ENCODE results near the gene TXNDC16.

- TF ChIP-seq CTCF (optimal IDR thresholded peaks at IDR 0.05 in 1 of 3, IDR thresholded peaks at IDR 0.05 in 1 of 3, conservative IDR thresholded peaks at IDR 0.05 in 1 of 3; ENCODE audit: extremely low read depth in 1 of 3, insufficient read depth in 2 of 3, low read length in 3 of 3) (no peak), EZH2 (IDR thresholded peaks at IDR 0.05; ENCODE audit: low read length) (no peak)
Measured at GRCh38 chr14:52575858-52576257, 23.6 kb upstream of the TXNDC16 start.

Data from keratinocyte (primary cell).